ENCODE data around the gene NRARP. TPM values are rescaled to one million over a fixed set of nuclear protein-coding genes. Genes with fewer than 3 reads are reported as not detected.

The NRARP gene
- total RNA-seq, 2 experiments from 2014 or later: 6.9 to 8.9 TPM

GRCh38 chr9:137326445-137327065 lies 24.5 kb upstream of the NRARP start:
- no peaks in the 10 kb centered on the region for H4K20me1 ChIP-seq (ENCODE audit: insufficient read depth, low read length)
- no peaks in the 10 kb centered on the region for H3K36me3 ChIP-seq (ENCODE audit: insufficient read depth, low read length)
- TF ChIP-seq EZH2phosphoT487 (IDR thresholded peaks at IDR 0.05; ENCODE audit: borderline replicate concordance, low read depth, low read length): no peak
- TF ChIP-seq CTCF (conservative IDR thresholded peaks at IDR 0.05; ENCODE audit: low read length): no peak
- peaks cover 10% of the 10 kb centered on the region for H3K4me1 ChIP-seq (ENCODE audit: insufficient read depth, low read length, poor library complexity, severe bottlenecking)
- H3K9me2 ChIP-seq (ENCODE audit: insufficient read depth, low read length): no peaks in the 10 kb centered on the region
- DNase-seq (ENCODE audit: low spot score): peak; percentile 36
- intact Hi-C loops (cut with micrococcal nuclease; ENCODE audit: unreplicated experiment): loop anchor here (10.0 kb wide), 1 partner anchor 88 kb away; no protein-coding TSS in a partner anchor
- H2AFZ ChIP-seq (ENCODE audit: low read length): no peak overlapping the region
- no peak overlapping the region for H3K27ac ChIP-seq (ENCODE audit: low read depth, low read length, poor library complexity, severe bottlenecking)
- no TSS peak for BruUV-seq (replicated peaks)
- H3K4me3 ChIP-seq (ENCODE audit: low read depth, low read length, poor library complexity, severe bottlenecking): no peak overlapping the region
- ChIA-PET POLR2A (no interaction called here), CTCF (ENCODE audit: unreplicated experiment) (interaction anchor here (0.7 kb wide), 1 partner anchor 23 kb away, joined by 4 read pairs; no protein-coding TSS in a partner anchor)
- H3K9me3 ChIP-seq (ENCODE audit: low read length): peaks cover 27% of the 10 kb centered on the region
- H3K79me2 ChIP-seq (ENCODE audit: insufficient read depth, low read depth, low read length): no peaks in the 10 kb centered on the region
- H3K4me2 ChIP-seq (ENCODE audit: low read length): peak overlapping the region; percentile 22; the same call in 1 of the 2 replicates

- Histone ChIP-seq H2AFZ (ENCODE audit: low read length) (no peak overlapping the region), H3K4me1 (ENCODE audit: insufficient read depth, low read length, poor library complexity, severe bottlenecking) (peaks cover 15% of the 10 kb centered on the region), H3K79me2 (ENCODE audit: insufficient read depth, low read depth, low read length) (no peaks in the 10 kb centered on the region), H3K9me3 (ENCODE audit: low read length) (peaks cover 22% of the 10 kb centered on the region), H3K4me2 (ENCODE audit: low read length) (no peak overlapping the region), H3K36me3 (ENCODE audit: insufficient read depth, low read length) (no peaks in the 10 kb centered on the region), H3K27ac (ENCODE audit: low read depth, low read length, poor library complexity, severe bottlenecking) (no peak overlapping the region), H3K9me2 (ENCODE audit: insufficient read depth, low read length) (no peaks in the 10 kb centered on the region), H4K20me1 (ENCODE audit: insufficient read depth, low read length) (no peaks in the 10 kb centered on the region), H3K4me3 (ENCODE audit: low read depth, low read length, poor library complexity, severe bottlenecking) (no peak overlapping the region)
- POLR2A ChIA-PET: no interaction called here
- DNase-seq (ENCODE audit: low spot score): no peak
- no peak for TF ChIP-seq CTCF (conservative IDR thresholded peaks at IDR 0.05; ENCODE audit: low read length)
- no peak for TF ChIP-seq EZH2phosphoT487 (IDR thresholded peaks at IDR 0.05; ENCODE audit: borderline replicate concordance, low read depth, low read length)
- intact Hi-C loops (cut with micrococcal nuclease; ENCODE audit: unreplicated experiment): loop anchor here (10.0 kb wide), 1 partner anchor 89 kb away; no protein-coding TSS in a partner anchor
- CTCF ChIA-PET (ENCODE audit: unreplicated experiment): no interaction called here
- BruUV-seq (replicated peaks): no TSS peak
Measured at GRCh38 chr9:137325799-137326198, 23.7 kb upstream of the NRARP start.

DNA sequence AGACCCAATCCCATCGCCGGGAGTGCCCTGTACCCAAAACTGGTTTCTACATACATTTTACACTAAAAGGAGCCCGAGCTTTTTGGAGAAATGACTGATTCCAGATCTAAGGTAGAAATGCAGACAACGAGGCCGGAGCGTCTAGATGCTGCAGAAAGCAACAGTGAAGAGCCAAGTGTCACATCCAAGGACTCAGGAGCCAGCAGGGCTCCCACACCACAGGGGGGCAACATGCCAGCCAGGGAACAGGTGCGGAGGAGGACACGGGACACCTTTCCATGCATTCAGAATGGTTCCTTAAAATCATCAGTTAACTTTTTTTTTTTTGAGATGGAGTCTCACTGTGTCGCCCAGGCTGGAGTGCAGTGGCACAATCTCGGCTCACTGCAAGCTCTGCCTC lies 23.1 kb upstream of the NRARP start:
- CTCF ChIA-PET (ENCODE audit: unreplicated experiment): no interaction called here
- Histone ChIP-seq H3K36me3 (ENCODE audit: insufficient read depth, low read length) (no peaks in the 10 kb centered on the region), H3K4me2 (ENCODE audit: low read length) (no peak overlapping the region), H4K20me1 (ENCODE audit: insufficient read depth, low read length) (no peaks in the 10 kb centered on the region), H3K9me2 (ENCODE audit: insufficient read depth, low read length) (no peaks in the 10 kb centered on the region), H3K4me1 (ENCODE audit: insufficient read depth, low read length, poor library complexity, severe bottlenecking) (peaks cover 21% of the 10 kb centered on the region), H3K4me3 (ENCODE audit: low read depth, low read length, poor library complexity, severe bottlenecking) (no peak overlapping the region), H3K9me3 (ENCODE audit: low read length) (peaks cover 15% of the 10 kb centered on the region), H3K79me2 (ENCODE audit: insufficient read depth, low read depth, low read length) (no peaks in the 10 kb centered on the region), H2AFZ (ENCODE audit: low read length) (no peak overlapping the region), H3K27ac (ENCODE audit: low read depth, low read length, poor library complexity, severe bottlenecking) (no peak overlapping the region)
- DNase-seq (ENCODE audit: low spot score): no peak
- no TSS peak for BruUV-seq (replicated peaks)
- intact Hi-C loops (cut with micrococcal nuclease; ENCODE audit: unreplicated experiment): loop anchor here (10.0 kb wide), 1 partner anchor 90 kb away; no protein-coding TSS in a partner anchor
- POLR2A ChIA-PET: no interaction called here
- TF ChIP-seq CTCF (conservative IDR thresholded peaks at IDR 0.05; ENCODE audit: low read length) (no peak), EZH2phosphoT487 (IDR thresholded peaks at IDR 0.05; ENCODE audit: borderline replicate concordance, low read depth, low read length) (no peak)
